ENCODE results near the gene SLC18A2. TPM values are rescaled to one million over a fixed set of nuclear protein-coding genes. Genes with fewer than 3 reads are reported as not detected.

The SLC18A2 gene
- total and polyA plus RNA-seq, 2 donors (not counting 3 experiments of a cell fraction or from before 2014, with no cell fraction given), result not detected

DNA sequence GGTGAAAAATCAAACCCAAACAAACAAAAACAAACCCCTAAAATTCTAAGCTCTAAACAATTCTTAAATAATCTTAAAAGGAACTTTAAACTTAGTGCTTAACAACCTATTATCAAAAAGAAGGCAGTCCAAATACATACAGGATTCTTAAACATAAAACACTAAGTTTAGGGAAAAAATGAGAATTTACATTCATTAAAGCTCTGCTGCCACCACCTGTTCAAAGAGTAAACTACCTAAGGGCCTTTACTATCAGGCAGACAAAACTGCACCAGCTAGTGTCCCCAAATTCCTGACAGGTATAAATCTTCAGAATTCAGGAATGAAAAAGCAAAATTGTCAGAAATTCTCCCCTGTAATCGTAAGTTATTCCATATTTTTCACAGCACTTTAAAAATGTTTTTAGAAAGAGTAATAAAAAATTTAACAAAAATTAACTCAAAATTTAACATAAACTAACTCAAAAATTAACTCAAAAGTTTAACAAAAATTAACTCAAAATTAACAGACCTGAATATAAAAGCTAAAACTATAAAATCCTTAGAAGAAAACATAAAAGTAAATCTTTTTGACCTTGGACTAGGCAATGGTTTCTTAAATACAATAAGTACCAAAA lies 79.2 kb downstream of the SLC18A2 start:
- DNase-seq (ENCODE audit: low read depth, low spot score), result peak; percentile 37
- intact Hi-C loops (cut with micrococcal nuclease), result loop anchor here (1.0 kb wide), 1 partner anchor 104 kb away; no protein-coding TSS in a partner anchor
- peaks cover 7% of the 10 kb centered on the region for H3K79me2 ChIP-seq (ENCODE audit: control insufficient read depth, insufficient read depth, low read length)

DNA sequence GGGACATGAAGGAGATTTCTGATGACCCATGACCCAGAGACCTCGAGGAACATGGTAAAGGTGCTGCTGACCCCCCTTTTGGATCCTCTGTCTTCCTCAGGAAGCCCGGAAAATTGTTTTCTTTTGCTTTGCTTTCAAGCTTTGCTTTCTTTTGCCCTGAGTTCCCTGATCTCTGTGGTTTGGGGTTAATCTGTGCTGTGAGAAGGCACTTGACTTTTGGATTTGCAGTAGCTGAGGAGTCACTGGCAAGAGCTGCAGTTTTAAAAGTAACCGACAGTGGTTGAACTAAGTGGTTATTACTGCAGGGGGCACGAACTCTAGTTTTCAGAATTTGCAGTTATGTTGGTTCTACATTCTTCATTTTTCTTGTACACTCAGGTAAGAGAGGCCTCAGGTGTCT lies 81.3 kb downstream of the SLC18A2 start:
- Histone ChIP-seq H3K4me3 (replicated peaks in 1 of 3; ENCODE audit: insufficient read depth in 1 of 3, low read depth in 1 of 3, low read length in 3 of 3) (no peak overlapping the region), H4K20me1 (replicated peaks; ENCODE audit: control insufficient read depth, extremely low read depth, insufficient read depth, low read length) (no peaks in the 10 kb centered on the region), H3K4me1 (ENCODE audit: control insufficient read depth, extremely low read depth, insufficient read depth, low read length) (no peaks in the 10 kb centered on the region), H3K79me2 (ENCODE audit: control insufficient read depth, insufficient read depth, low read length) (peaks cover 14% of the 10 kb centered on the region), H3K27me3 (ENCODE audit: control insufficient read depth in 2 of 2, insufficient read depth in 2 of 2, low read length in 2 of 2) (no peaks in the 10 kb centered on the region), H3K9ac (replicated peaks; ENCODE audit: extremely low read depth, insufficient read depth, low read length) (no peak overlapping the region), H2AFZ (ENCODE audit: low read depth, low read length) (no peak overlapping the region), H3K9me1 (replicated peaks; ENCODE audit: control insufficient read depth, extremely low read depth, insufficient read depth, low read length) (no peaks in the 10 kb centered on the region), H3K9me3 (replicated peaks; ENCODE audit: control insufficient read depth, insufficient read depth, low read length) (no peaks in the 10 kb centered on the region), H3K27ac (ENCODE audit: insufficient read depth, low read depth, low read length) (no peak overlapping the region), H3K36me3 (ENCODE audit: control insufficient read depth in 2 of 2, extremely low read depth in 1 of 2, insufficient read depth in 2 of 2, low read length in 2 of 2) (no peaks in the 10 kb centered on the region), H3K4me2 (ENCODE audit: insufficient read depth, low read length) (no peak overlapping the region)
- BruUV-seq (replicated peaks), result no TSS peak
- FAIRE-seq (no peak), DNase-seq (ENCODE audit: low read depth, low spot score) (no peak)
- ChIA-PET POLR2A (no interaction called here), CTCF (interaction anchor here (1.3 to 2.7 kb wide), 2 partner anchors 52 to 106 kb away, joined by 4 to 28 read pairs; no protein-coding TSS in a partner anchor)
- intact Hi-C loops (cut with micrococcal nuclease), result no loop called here
- dilution Hi-C loops (cut with MboI; ENCODE audit: extremely low pct_ligation_motif_present, low sequenced_read_pairs), result no loop called here
- TF ChIP-seq EZH2 (IDR thresholded peaks at IDR 0.05; ENCODE audit: borderline replicate concordance, low read depth, low read length, severe bottlenecking), result no peak
- no peak for TF ChIP-seq GATA2 (IDR thresholded peaks at IDR 0.05; ENCODE audit: insufficient read depth, insufficient read length, low read depth, low read length)
- TF ChIP-seq MYC (IDR thresholded peaks at IDR 0.05; ENCODE audit: low read depth, low read length), result no peak
- TF ChIP-seq, protein P1, sequence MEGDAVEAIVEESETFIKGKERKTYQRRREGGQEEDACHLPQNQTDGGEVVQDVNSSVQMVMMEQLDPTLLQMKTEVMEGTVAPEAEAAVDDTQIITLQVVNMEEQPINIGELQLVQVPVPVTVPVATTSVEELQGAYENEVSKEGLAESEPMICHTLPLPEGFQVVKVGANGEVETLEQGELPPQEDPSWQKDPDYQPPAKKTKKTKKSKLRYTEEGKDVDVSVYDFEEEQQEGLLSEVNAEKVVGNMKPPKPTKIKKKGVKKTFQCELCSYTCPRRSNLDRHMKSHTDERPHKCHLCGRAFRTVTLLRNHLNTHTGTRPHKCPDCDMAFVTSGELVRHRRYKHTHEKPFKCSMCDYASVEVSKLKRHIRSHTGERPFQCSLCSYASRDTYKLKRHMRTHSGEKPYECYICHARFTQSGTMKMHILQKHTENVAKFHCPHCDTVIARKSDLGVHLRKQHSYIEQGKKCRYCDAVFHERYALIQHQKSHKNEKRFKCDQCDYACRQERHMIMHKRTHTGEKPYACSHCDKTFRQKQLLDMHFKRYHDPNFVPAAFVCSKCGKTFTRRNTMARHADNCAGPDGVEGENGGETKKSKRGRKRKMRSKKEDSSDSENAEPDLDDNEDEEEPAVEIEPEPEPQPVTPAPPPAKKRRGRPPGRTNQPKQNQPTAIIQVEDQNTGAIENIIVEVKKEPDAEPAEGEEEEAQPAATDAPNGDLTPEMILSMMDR (IDR thresholded peaks at IDR 0.05; ENCODE audit: extremely low read depth in 1 of 2, insufficient read depth in 1 of 2, low read depth in 1 of 2, low read length in 2 of 2), result no peak
- no peak for TF ChIP-seq POLR2AphosphoS5 (IDR thresholded peaks at IDR 0.05; ENCODE audit: insufficient read depth, low read depth, low read length)

More for the DNA sequence above, 79.2 kb downstream of the SLC18A2 start:
- Histone ChIP-seq H3K4me1 (ENCODE audit: control insufficient read depth, extremely low read depth, insufficient read depth, low read length) (no peaks in the 10 kb centered on the region), H4K20me1 (replicated peaks; ENCODE audit: control insufficient read depth, extremely low read depth, insufficient read depth, low read length) (no peaks in the 10 kb centered on the region), H3K9me1 (replicated peaks; ENCODE audit: control insufficient read depth, extremely low read depth, insufficient read depth, low read length) (no peaks in the 10 kb centered on the region), H3K4me3 (replicated peaks in 1 of 3; ENCODE audit: insufficient read depth in 1 of 3, low read depth in 1 of 3, low read length in 3 of 3) (no peak overlapping the region), H3K27me3 (ENCODE audit: control insufficient read depth in 2 of 2, insufficient read depth in 2 of 2, low read length in 2 of 2) (no peaks in the 10 kb centered on the region), H3K9ac (replicated peaks; ENCODE audit: extremely low read depth, insufficient read depth, low read length) (no peak overlapping the region), H3K4me2 (ENCODE audit: insufficient read depth, low read length) (no peak overlapping the region), H3K27ac (ENCODE audit: insufficient read depth, low read depth, low read length) (no peak overlapping the region), H3K9me3 (replicated peaks; ENCODE audit: control insufficient read depth, insufficient read depth, low read length) (no peaks in the 10 kb centered on the region), H3K36me3 (ENCODE audit: control insufficient read depth in 2 of 2, extremely low read depth in 1 of 2, insufficient read depth in 2 of 2, low read length in 2 of 2) (no peaks in the 10 kb centered on the region), H2AFZ (ENCODE audit: low read depth, low read length) (no peak overlapping the region)
- BruUV-seq (replicated peaks), result no TSS peak
- TF ChIP-seq FOS (IDR thresholded peaks at IDR 0.05; ENCODE audit: borderline replicate concordance, insufficient read depth, low read length), result no peak
- TF ChIP-seq, protein P1 (IDR thresholded peaks at IDR 0.05; ENCODE audit: extremely low read depth in 1 of 2, insufficient read depth in 1 of 2, low read depth in 1 of 2, low read length in 2 of 2), result peak; percentile 32 to 39
- TF ChIP-seq POLR2A (IDR thresholded peaks at IDR 0.05; ENCODE audit: low read depth, low read length), result no peak
- peak; percentile 42 for FAIRE-seq
- dilution Hi-C loops (cut with MboI; ENCODE audit: extremely low pct_ligation_motif_present, low sequenced_read_pairs), result no loop called here
- ChIA-PET CTCF (interaction anchor here (0.7 to 7.8 kb wide), 25 partner anchors 11 to 722 kb away, joined by 3 to 240 read pairs (median 4); no protein-coding TSS in a partner anchor), POLR2A (no interaction called here)

Measured in endothelial cell of umbilical vein (primary cell).